ENCODE results near the gene ADAP1. TPM values are rescaled to one million over a fixed set of nuclear protein-coding genes. Genes with fewer than 3 reads are reported as not detected.

ADAP1 gene
- total and polyA plus RNA-seq, 2 of the 8 experiments (the other 6 are each of a cell fraction or from before 2014, with no cell fraction given) = 5.8 to 6.1 TPM

- no peak for TF ChIP-seq TAF1 (IDR thresholded peaks at IDR 0.05; ENCODE audit: low read depth, low read length)
- no peak for TF ChIP-seq BCL11A (IDR thresholded peaks at IDR 0.05; ENCODE audit: low read depth in 2 of 2, low read length in 2 of 2)
- no peak for TF ChIP-seq ZNF274 (IDR thresholded peaks at IDR 0.05; ENCODE audit: borderline replicate concordance, extremely low read depth, low read length)
- TF ChIP-seq SAP30 (IDR thresholded peaks at IDR 0.05; ENCODE audit: insufficient read depth, insufficient replicate concordance, low read length) = no peak
- no peak for TF ChIP-seq BACH1 (IDR thresholded peaks at IDR 0.05; ENCODE audit: low read length)
- TF ChIP-seq TBP (IDR thresholded peaks at IDR 0.05; ENCODE audit: low read depth, low read length) = no peak
These were observed 96.8 kb downstream of the ADAP1 start (continued) for GRCh38 chr7:857661-858060.
